Prostate gland (tissue), 2 donors: ENCODE results near the gene CLDN5. TPM values are rescaled to one million over a fixed set of nuclear protein-coding genes. Genes with fewer than 3 reads are reported as not detected.

Experiments
- DNase-seq: peaks from one replicate; pipeline ENCODE4 v3.0.0-alpha.2; 2019; ENCODE audit warnings: low spot score
- H3K27ac ChIP-seq, 2 donors: fragments of 200-600 bp; sonication (generic); 2 replicates each; pipeline ENCODE4 v1.5.1; 2017 to 2019
- H3K27me3 ChIP-seq: fragments of 200-600 bp; sonication (generic); replicated peaks from 2 replicates; pipeline ENCODE4 v1.5.1; 2019; ENCODE audit not compliant: insufficient read depth
- H3K36me3 ChIP-seq, 2 donors: fragments of 200-600 bp; sonication (generic); 1 replicate in 1 of 2; 2 replicates in 1 of 2; pipeline versions ENCODE4 v1.5.1 to v1.8.1; 2017 to 2019
- H3K4me1 ChIP-seq: fragments of 200-600 bp; sonication (generic); replicated peaks from 2 replicates; pipeline ENCODE4 v1.5.1; 2019
- H3K4me3 ChIP-seq, 2 donors: fragments of 200-600 bp; sonication (generic); 2 replicates each; pipeline ENCODE4 v1.5.1; 2017 to 2019
- H3K9me3 ChIP-seq: fragments of 200-600 bp; sonication (generic); 2 replicates; pipeline ENCODE4 v1.5.1; 2017
- CTCF ChIP-seq, 4 experiments: fragments of 200-600 bp in 2 of 4; fragments of 450-650 bp in 2 of 4; sonication (generic) in 2 of 4; IDR thresholded peaks; 1 replicate in 3 of 4; 2 replicates in 1 of 4; pipeline ENCODE4 v1.5.1; 2016 to 2019; ENCODE audit warnings: antibody characterized with exemption in 4 of 4, mild to moderate bottlenecking in 2 of 4, moderate library complexity in 2 of 4
- POLR2A ChIP-seq: fragments of 450-650 bp; IDR thresholded peaks from one replicate; pipeline ENCODE4 v1.6.1; 2016; ENCODE audit warnings: antibody characterized with exemption, mild to moderate bottlenecking
- POLR2AphosphoS5 ChIP-seq: sonication (generic); formaldehyde crosslinking; IDR thresholded peaks from one replicate; pipeline ENCODE4 v1.6.1; 2017; ENCODE audit warnings: antibody characterized with exemption
- WGBS: methylation state at CpG from one replicate; pipeline ENCODE4 v1.1.5; 2018; 5-methylcytosine and 5-hydroxymethylcytosine counted together
- intact Hi-C: fragments of 100-400 bp; cut with DNase I; formaldehyde crosslinking; loops from one replicate; pipeline ENCODE4 v1.14.2; 2022
- total RNA-seq, 2 donors: library from RNA; depleted of rRNA; stranded (reverse); fragments of >200 nt; gene quantifications; one replicate each; pipeline ENCODE4 v1.1.0, GENCODE V29; 2016

The CLDN5 gene
- total RNA-seq, 2 donors from 2014 or later: 31.9 to 46.9 TPM

GRCh38 chr22:19520566-19521305 is 3.5 kb downstream of the CLDN5 start:
- 96% methylated on average over 10 of the region's 10 CpGs for WGBS
- H3K4me3 ChIP-seq: no peak overlapping the region
- DNase-seq: no peak

GRCh38 chr22:19520007-19520406 is 4.2 kb downstream of the CLDN5 start:
- no peaks in the 10 kb centered on the region for H3K9me3 ChIP-seq
- WGBS: 93% methylated on average over 6 of the region's 6 CpGs
- TF ChIP-seq POLR2AphosphoS5 (no peak), CTCF (IDR thresholded peaks at IDR 0.05) (no peak), POLR2A (no peak)
- H3K27me3 ChIP-seq: peaks cover 8% of the 10 kb centered on the region
- intact Hi-C loops: no loop called here
- no peak overlapping the region for H3K27ac ChIP-seq
- H3K36me3 ChIP-seq: no peaks in the 10 kb centered on the region
- no peak overlapping the region for H3K4me3 ChIP-seq
- no peaks in the 10 kb centered on the region for H3K4me1 ChIP-seq
- DNase-seq: no peak

More at GRCh38 chr22:19520566-19521305, 3.5 kb downstream of the CLDN5 start:
- intact Hi-C loops: no loop called here
- Histone ChIP-seq H3K36me3 (no peaks in the 10 kb centered on the region), H3K27ac (no peak overlapping the region), H3K9me3 (no peaks in the 10 kb centered on the region), H3K4me1 (no peaks in the 10 kb centered on the region), H3K27me3 (peaks cover 8% of the 10 kb centered on the region)
- TF ChIP-seq CTCF (IDR thresholded peaks at IDR 0.05) (no peak), POLR2A (no peak), POLR2AphosphoS5 (no peak)

GRCh38 chr22:19519041-19519926 is 4.9 kb downstream of the CLDN5 start:
- 94% methylated on average over 17 of the region's 17 CpGs for WGBS
- peaks cover 4% of the 10 kb centered on the region for H3K27me3 ChIP-seq
- no peak overlapping the region for H3K27ac ChIP-seq
- no peaks in the 10 kb centered on the region for H3K36me3 ChIP-seq
- no peak for TF ChIP-seq CTCF (IDR thresholded peaks at IDR 0.05)
- TF ChIP-seq POLR2AphosphoS5: no peak
- no peak for TF ChIP-seq POLR2A
- DNase-seq: no peak
- no peaks in the 10 kb centered on the region for H3K4me1 ChIP-seq
- no peaks in the 10 kb centered on the region for H3K9me3 ChIP-seq
- no peak overlapping the region for H3K4me3 ChIP-seq
- intact Hi-C loops: no loop called here

GRCh38 chr22:19518635-19519034 is 5.6 kb downstream of the CLDN5 start:
- TF ChIP-seq POLR2AphosphoS5 (no peak), CTCF (IDR thresholded peaks at IDR 0.05) (no peak), POLR2A (no peak)
- no peaks in the 10 kb centered on the region for H3K27me3 ChIP-seq
- no peaks in the 10 kb centered on the region for H3K4me1 ChIP-seq
- no peaks in the 10 kb centered on the region for H3K9me3 ChIP-seq
- 87% methylated on average over 10 of the region's 10 CpGs for WGBS
- no peak overlapping the region for H3K4me3 ChIP-seq
- no peak overlapping the region for H3K27ac ChIP-seq
- no peak for DNase-seq
- H3K36me3 ChIP-seq: no peaks in the 10 kb centered on the region
- intact Hi-C loops: no loop called here
